Brain microvascular endothelial cell (primary cell): ENCODE measurements around the gene SLC38A9.

Experiments
- DNase-seq: peaks from one replicate; pipeline ENCODE4 v3.0.0-alpha.2; 2020
- H3K27ac ChIP-seq: fragments of 250-450 bp; sonication (Bioruptor Pico); 2 replicates; pipeline ENCODE4 v1.5.1; 2020; ENCODE audit warnings: mild to moderate bottlenecking, moderate library complexity
- H3K27me3 ChIP-seq: fragments of 250-450 bp; sonication (Bioruptor Pico); replicated peaks from 2 replicates; pipeline ENCODE4 v1.5.1; 2020; ENCODE audit warnings: mild to moderate bottlenecking
- H3K36me3 ChIP-seq: fragments of 250-450 bp; sonication (Bioruptor Pico); replicated peaks from 2 replicates; pipeline ENCODE4 v1.5.1; 2020; ENCODE audit warnings: mild to moderate bottlenecking
- H3K4me3 ChIP-seq: 2 replicates; pipeline ENCODE4 v1.5.1; 2011; ENCODE audit warnings: low read depth, mild to moderate bottlenecking, control low read depth, low read length, moderate library complexity
- CTCF ChIP-seq: IDR thresholded peaks from 2 replicates; pipeline ENCODE4 v1.5.1; 2011; ENCODE audit warnings: low read depth, mild to moderate bottlenecking, moderate library complexity, low read length, control low read depth, inconsistent platforms; ENCODE audit errors: missing control alignments
- in situ Hi-C: cut with HindIII; loops from 2 replicates; pipeline ENCODE4 v1.10.0; 2017; ENCODE audit warnings: low sequenced_read_pairs, low pct_ligation_motif_present

Gene SLC38A9

GRCh38 chr5:55600497-55601203 lies 111.5 kb downstream of the SLC38A9 start:
- in situ Hi-C loops: no loop called here
- DNase-seq: peak; percentile 64
- no peaks in the 10 kb centered on the region for H3K27me3 ChIP-seq
- no peak for TF ChIP-seq CTCF
- peak overlapping the region; percentile 75 for H3K27ac ChIP-seq
- no peak overlapping the region for H3K4me3 ChIP-seq
- H3K36me3 ChIP-seq: no peaks in the 10 kb centered on the region

GRCh38 chr5:55600086-55600485 lies 112.0 kb downstream of the SLC38A9 start:
- Histone ChIP-seq H3K27me3 (no peaks in the 10 kb centered on the region), H3K36me3 (no peaks in the 10 kb centered on the region), H3K27ac (peak overlapping the region; percentile 75), H3K4me3 (no peak overlapping the region)
- in situ Hi-C loops: no loop called here
- TF ChIP-seq CTCF: no peak
- no peak for DNase-seq

- H3K27me3 ChIP-seq: no peaks in the 10 kb centered on the region
- H3K36me3 ChIP-seq: no peaks in the 10 kb centered on the region
- TF ChIP-seq CTCF: no peak
- no peak for DNase-seq
- no peak overlapping the region for H3K4me3 ChIP-seq
- in situ Hi-C loops: no loop called here
- H3K27ac ChIP-seq: no peak overlapping the region
Observed at GRCh38 chr5:55599148-55600050, 112.7 kb downstream of the SLC38A9 start.

GRCh38 chr5:55597014-55597981 lies 114.8 kb downstream of the SLC38A9 start:
- no peak overlapping the region for H3K27ac ChIP-seq
- H3K4me3 ChIP-seq: no peak overlapping the region
- DNase-seq: peak; percentile 36
- H3K27me3 ChIP-seq: no peaks in the 10 kb centered on the region
- in situ Hi-C loops: no loop called here
- TF ChIP-seq CTCF: no peak
- no peaks in the 10 kb centered on the region for H3K36me3 ChIP-seq

- no peak for TF ChIP-seq CTCF
- in situ Hi-C loops: no loop called here
- H3K4me3 ChIP-seq: no peak overlapping the region
- no peaks in the 10 kb centered on the region for H3K36me3 ChIP-seq
- H3K27me3 ChIP-seq: no peaks in the 10 kb centered on the region
- H3K27ac ChIP-seq: no peak overlapping the region
- DNase-seq: no peak
Observed at GRCh38 chr5:55594671-55595070, 117.5 kb downstream of the SLC38A9 start.
